ENCODE results near the gene CCRL2.

Gene CCRL2, protein sequence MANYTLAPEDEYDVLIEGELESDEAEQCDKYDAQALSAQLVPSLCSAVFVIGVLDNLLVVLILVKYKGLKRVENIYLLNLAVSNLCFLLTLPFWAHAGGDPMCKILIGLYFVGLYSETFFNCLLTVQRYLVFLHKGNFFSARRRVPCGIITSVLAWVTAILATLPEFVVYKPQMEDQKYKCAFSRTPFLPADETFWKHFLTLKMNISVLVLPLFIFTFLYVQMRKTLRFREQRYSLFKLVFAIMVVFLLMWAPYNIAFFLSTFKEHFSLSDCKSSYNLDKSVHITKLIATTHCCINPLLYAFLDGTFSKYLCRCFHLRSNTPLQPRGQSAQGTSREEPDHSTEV

DNA sequence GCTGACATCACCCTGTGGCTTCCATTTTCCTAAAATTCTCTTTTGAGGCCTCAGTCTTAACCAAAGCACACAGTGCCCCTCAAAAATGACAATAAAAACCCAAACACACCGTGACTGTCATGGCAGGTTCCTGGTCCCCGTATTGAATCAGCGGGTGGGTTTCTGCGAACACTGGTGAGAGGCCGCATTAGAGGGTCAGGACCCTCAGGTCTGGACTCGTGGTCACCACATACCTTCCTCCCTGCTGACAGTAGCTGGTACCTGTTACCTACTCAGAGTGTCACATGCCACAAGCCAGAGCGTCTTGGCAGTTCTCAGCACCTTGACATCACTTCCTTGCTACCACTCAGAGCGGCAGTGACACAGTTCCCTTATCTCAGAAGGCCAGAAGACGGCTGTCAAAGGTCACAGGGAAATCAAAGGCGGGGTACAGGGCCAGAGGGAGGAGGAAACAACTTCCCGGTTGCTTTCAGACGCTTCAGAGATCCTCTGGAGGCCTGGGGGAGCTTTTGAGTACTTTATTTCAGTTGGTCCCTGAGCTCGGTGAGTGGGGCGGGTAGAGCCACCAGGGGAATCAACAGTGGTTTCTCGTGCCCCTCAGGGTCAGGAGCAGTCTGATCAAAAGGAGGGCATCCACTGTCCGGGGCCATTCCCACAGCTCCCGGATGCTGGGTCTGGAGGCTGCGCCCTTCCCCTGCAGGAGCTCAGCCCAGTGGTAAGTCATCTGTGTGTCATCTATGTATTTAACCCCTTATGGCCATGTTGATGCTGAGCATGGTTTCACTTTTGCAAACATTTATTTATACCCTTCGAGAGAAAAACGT, at the start of gene CCRL2, which contains the start of gene CCR5AS:
Gene CCRL2, plus strand, starts transcription at position 472 of the 824 bp plus-strand sequence. CDS start 821 bp downstream, outside the sequence.
Gene CCR5AS, minus strand, starts transcription at position 279 of the 824 bp plus-strand sequence.
- peak; percentile 62 for DNase-seq

DNA sequence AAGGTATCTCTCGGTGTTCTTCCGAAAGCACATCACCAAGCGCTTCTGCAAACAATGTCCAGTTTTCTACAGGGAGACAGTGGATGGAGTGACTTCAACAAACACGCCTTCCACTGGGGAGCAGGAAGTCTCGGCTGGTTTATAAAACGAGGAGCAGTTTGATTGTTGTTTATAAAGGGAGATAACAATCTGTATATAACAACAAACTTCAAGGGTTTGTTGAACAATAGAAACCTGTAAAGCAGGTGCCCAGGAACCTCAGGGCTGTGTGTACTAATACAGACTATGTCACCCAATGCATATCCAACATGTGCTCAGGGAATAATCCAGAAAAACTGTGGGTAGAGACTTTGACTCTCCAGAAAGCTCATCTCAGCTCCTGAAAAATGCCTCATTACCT, 48.6 kb upstream of the CCRL2 start:
- DNase-seq, result no peak

DNA sequence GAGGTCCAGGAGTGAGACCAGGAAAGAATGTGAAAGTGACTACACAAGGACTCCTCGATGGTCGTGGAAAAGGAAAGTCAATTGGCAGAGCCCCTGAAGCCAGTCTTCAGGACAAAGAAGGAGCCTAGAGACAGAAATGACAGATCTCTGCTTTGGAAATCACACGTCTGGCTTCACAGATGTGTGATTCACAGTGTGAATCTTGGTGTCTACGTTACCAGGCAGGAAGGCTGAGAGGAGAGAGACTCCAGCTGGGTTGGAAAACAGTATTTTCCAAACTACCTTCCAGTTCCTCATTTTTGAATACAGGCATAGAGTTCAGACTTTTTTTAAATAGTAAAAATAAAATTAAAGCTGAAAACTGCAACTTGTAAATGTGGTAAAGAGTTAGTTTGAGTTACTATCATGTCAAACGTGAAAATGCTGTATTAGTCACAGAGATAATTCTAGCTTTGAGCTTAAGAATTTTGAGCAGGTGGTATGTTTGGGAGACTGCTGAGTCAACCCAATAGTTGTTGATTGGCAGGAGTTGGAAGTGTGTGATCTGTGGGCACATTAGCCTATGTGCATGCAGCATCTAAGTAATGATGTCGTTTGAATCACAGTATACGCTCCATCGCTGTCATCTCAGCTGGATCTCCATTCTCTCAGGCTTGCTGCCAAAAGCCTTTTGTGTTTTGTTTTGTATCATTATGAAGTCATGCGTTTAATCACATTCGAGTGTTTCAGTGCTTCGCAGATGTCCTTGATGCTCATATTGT, 47.1 kb upstream of the CCRL2 start:
- DNase-seq, result no peak

DNA sequence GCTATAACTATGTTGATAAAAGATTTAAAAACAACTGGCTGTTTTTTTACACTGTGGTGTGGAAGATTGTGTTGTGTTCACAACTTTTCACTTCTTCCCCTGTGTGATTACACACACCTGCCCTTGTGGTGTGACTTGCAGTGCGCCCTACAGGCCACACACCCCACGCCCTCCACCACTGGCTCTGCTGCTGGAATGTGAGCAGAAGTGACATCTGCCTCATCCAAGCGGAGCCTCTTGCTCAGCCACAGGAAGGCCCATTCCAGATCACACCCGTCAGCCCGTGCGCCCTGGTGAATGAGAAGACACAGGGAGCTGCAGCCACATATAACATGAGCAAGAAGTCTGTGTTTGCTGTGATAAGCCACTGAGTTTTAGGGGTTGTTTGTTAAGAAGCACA, 46.2 kb upstream of the CCRL2 start:
- DNase-seq, result no peak

DNA sequence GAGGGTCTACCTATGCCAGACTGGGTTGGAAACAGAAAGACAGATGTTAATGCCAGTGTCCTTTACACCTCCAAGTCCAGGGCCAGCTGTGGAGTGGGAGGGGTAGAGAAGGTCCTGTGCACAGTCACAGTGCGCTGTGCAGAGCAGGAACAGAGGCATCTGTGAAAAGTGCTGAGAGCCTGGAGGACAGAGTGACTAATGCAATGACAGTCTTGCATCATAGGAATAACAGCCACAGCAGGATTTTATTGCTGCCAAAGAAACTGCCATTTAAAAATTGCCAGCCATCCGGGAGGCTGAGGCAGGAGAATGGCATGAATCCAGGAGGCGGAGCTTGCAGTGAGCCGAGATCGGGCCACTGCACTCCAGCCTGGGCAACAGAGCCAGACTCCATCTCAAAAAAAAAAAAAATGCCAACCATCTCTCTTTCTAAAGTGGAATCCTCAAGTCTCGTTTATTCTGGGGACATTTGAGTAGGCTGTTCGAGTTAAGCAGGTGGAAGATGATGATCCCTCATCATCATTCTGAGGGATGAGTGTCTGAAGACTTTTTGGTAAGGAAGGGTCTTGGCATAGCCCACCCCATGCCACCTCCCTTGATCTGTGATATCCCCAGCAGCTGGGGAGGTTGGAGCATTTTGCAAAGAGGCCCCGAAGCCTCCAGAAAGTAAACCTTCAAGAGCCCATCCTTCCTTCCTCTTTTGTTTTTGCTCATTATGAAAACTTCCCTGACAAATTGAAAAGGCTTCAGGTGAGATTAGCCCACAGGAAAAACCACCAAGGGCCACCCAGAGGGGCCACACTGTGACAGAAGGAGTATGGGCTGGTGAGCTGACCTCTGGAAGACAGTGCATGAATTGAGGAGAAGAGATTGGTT, 45.4 kb upstream of the CCRL2 start:
- DNase-seq, result no peak

DNA sequence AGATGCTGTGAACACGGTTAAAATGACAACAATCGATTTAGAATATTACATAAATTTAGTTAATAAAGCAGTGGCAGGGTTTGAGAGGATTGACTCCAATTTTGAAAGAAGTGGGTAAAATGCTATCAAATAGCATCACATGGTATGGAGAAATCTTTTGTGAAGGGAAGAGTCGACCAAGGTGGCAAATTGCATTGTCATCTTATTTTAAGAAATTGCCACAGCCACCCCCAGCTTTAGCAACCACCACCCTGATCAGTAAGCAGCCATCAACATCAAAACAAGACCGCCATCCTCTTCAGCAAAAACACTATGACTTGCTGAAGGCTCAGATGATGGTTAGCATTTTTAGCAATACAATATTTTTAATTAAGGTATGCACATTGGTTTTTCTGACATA, 42.0 kb upstream of the CCRL2 start:
- DNase-seq, result no peak

DNA sequence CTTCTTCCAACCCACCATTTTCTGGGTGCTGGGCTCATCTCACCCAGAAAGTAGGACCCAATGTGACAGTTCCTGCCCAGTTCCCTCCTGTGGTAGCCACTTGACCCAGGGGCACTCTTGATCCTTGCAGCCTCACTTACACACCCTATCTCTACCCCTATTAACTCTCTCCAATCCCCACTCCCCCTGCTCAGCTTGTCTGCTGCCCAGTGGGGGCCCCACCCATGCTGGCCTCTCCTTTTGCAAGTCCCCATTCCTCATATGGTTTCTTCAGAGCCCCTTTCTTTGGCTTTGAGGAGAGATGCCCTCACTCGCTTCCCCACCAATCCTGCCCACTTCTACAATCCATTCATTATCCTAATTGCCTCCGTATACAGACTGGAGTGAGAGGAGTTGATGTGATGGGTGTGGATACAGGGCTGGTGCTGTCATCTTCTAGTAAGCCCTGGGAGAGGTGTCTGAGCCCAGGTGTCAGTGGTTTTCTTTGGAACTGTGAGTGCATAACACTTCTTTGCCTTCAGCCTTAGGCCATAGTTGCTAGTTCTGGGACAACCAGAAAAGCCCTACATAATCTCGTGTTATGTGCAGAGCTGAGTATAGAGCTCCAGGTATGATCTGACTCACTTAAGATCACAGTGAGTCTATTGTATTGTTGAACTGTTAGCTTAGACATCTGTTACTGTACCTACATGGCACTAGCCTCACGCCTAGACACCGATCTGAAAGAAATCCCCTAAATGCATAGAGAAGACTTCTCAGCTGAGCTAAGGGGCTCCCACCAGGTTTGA, 41.1 kb upstream of the CCRL2 start:
- no peak for DNase-seq

DNA sequence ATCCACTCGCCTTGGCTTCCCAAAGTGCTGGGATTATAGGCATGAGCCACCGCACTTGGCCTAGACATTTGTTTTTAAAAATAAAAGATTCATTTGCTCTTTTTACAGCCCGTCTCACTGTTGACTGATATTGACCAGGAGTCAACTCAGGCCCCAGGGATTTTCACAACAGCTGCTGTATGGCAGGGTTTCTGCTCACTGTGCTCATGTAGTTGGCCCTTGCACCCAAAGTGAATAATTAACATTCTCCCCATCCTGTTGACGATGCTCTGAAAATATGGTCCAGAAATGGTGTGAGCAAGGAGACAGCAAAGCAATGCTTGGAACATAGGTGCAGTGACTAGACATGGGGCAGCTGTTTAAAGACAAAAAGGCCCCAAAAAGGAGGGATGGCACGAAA, 39.2 kb upstream of the CCRL2 start:
- no peak for DNase-seq

DNA sequence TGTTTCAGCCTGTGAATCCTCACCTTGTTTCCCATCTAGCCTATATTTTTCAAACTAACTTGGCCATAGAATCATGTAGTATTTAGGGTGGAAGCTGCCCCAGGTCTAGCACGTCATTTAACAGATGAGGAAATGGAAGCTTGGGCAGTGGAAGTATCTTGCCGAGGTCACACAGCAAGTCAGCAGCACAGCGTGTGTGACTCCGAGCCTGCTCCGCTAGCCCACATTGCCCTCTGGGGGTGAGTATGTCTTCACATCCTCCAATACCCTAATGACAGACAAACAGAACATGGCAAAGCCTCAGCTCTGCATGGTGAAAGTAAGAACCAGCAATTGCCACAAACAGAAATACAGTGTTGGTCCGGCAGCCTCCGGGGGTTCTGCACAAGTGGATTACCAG, 38.5 kb upstream of the CCRL2 start:
- DNase-seq, result peak; percentile 51

DNA sequence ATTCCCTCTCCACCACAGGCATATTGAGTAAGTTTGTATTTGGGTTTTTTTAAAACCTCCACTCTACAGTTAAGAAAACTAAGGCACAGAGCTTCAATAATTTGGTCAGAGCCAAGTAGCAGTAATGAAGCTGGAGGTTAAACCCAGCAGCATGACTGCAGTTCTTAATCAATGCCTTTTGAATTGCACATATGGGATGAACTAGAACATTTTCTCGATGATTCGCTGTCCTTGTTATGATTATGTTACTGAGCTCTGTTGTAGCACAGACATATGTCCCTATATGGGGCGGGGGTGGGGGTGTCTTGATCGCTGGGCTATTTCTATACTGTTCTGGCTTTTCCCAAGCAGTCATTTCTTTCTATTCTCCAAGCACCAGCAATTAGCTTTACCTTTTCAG, 37.9 kb upstream of the CCRL2 start:
- DNase-seq, result no peak

DNA sequence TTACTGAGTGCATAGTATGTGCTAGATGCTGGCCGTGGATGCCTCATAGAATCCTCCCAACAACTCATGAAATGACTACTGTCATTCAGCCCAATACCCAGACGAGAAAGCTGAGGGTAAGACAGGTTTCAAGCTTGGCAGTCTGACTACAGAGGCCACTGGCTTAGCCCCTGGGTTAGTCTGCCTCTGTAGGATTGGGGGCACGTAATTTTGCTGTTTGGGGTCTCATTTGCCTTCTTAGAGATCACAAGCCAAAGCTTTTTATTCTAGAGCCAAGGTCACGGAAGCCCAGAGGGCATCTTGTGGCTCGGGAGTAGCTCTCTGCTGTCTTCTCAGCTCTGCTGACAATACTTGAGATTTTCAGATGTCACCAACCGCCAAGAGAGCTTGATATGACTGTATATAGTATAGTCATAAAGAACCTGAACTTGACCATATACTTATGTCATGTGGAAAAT, 37.4 kb upstream of the CCRL2 start:
- DNase-seq, result no peak

DNA sequence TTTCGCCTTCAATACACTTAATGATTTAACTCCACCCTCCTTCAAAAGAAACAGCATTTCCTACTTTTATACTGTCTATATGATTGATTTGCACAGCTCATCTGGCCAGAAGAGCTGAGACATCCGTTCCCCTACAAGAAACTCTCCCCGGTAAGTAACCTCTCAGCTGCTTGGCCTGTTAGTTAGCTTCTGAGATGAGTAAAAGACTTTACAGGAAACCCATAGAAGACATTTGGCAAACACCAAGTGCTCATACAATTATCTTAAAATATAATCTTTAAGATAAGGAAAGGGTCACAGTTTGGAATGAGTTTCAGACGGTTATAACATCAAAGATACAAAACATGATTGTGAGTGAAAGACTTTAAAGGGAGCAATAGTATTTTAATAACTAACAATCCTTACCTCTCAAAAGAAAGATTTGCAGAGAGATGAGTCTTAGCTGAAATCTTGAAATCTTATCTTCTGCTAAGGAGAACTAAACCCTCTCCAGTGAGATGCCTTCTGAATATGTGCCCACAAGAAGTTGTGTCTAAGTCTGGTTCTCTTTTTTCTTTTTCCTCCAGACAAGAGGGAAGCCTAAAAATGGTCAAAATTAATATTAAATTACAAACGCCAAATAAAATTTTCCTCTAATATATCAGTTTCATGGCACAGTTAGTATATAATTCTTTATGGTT, 36.1 kb upstream of the CCRL2 start, which contains the start of gene CCR5:
Gene CCR5, plus strand, starts transcription at position 108 of the 680 bp plus-strand sequence. CDS start 1,957 bp downstream, outside the sequence.
- DNase-seq, result no peak

DNA sequence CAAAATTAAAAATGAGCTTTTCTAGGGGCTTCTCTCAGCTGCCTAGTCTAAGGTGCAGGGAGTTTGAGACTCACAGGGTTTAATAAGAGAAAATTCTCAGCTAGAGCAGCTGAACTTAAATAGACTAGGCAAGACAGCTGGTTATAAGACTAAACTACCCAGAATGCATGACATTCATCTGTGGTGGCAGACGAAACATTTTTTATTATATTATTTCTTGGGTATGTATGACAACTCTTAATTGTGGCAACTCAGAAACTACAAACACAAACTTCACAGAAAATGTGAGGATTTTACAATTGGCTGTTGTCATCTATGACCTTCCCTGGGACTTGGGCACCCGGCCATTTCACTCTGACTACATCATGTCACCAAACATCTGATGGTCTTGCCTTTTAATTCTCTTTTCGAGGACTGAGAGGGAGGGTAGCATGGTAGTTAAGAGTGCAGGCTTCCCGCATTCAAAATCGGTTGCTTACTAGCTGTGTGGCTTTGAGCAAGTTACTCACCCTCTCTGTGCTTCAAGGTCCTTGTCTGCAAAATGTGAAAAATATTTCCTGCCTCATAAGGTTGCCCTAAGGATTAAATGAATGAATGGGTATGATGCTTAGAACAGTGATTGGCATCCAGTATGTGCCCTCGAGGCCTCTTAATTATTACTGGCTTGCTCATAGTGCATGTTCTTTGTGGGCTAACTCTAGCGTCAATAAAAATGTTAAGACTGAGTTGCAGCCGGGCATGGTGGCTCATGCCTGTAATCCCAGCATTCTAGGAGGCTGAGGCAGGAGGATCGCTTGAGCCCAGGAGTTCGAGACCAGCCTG, 35.3 kb upstream of the CCRL2 start:
- no peak for DNase-seq

DNA sequence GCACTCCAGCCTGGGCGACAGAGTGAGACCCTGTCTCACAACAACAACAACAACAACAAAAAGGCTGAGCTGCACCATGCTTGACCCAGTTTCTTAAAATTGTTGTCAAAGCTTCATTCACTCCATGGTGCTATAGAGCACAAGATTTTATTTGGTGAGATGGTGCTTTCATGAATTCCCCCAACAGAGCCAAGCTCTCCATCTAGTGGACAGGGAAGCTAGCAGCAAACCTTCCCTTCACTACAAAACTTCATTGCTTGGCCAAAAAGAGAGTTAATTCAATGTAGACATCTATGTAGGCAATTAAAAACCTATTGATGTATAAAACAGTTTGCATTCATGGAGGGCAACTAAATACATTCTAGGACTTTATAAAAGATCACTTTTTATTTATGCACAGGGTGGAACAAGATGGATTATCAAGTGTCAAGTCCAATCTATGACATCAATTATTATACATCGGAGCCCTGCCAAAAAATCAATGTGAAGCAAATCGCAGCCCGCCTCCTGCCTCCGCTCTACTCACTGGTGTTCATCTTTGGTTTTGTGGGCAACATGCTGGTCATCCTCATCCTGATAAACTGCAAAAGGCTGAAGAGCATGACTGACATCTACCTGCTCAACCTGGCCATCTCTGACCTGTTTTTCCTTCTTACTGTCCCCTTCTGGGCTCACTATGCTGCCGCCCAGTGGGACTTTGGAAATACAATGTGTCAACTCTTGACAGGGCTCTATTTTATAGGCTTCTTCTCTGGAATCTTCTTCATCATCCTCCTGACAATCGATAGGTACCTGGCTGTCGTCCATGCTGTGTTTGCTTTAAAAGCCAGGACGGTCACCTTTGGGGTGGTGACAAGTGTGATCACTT, 34.3 kb upstream of the CCRL2 start:
- DNase-seq, result no peak

DNA sequence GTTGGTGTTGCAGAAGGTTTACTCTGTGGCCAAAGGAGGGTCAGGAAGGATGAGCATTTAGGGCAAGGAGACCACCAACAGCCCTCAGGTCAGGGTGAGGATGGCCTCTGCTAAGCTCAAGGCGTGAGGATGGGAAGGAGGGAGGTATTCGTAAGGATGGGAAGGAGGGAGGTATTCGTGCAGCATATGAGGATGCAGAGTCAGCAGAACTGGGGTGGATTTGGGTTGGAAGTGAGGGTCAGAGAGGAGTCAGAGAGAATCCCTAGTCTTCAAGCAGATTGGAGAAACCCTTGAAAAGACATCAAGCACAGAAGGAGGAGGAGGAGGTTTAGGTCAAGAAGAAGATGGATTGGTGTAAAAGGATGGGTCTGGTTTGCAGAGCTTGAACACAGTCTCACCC, 32.3 kb upstream of the CCRL2 start:
- no peak for DNase-seq

DNA sequence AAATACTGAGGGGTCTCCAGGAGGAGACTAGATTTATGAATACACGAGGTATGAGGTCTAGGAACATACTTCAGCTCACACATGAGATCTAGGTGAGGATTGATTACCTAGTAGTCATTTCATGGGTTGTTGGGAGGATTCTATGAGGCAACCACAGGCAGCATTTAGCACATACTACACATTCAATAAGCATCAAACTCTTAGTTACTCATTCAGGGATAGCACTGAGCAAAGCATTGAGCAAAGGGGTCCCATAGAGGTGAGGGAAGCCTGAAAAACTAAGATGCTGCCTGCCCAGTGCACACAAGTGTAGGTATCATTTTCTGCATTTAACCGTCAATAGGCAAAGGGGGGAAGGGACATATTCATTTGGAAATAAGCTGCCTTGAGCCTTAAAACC, 31.8 kb upstream of the CCRL2 start:
- no peak for DNase-seq

DNA sequence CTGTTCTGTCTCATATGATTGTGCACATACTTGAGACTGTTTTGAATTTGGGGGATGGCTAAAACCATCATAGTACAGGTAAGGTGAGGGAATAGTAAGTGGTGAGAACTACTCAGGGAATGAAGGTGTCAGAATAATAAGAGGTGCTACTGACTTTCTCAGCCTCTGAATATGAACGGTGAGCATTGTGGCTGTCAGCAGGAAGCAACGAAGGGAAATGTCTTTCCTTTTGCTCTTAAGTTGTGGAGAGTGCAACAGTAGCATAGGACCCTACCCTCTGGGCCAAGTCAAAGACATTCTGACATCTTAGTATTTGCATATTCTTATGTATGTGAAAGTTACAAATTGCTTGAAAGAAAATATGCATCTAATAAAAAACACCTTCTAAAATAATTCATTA, 31.2 kb upstream of the CCRL2 start:
- no peak for DNase-seq

DNA sequence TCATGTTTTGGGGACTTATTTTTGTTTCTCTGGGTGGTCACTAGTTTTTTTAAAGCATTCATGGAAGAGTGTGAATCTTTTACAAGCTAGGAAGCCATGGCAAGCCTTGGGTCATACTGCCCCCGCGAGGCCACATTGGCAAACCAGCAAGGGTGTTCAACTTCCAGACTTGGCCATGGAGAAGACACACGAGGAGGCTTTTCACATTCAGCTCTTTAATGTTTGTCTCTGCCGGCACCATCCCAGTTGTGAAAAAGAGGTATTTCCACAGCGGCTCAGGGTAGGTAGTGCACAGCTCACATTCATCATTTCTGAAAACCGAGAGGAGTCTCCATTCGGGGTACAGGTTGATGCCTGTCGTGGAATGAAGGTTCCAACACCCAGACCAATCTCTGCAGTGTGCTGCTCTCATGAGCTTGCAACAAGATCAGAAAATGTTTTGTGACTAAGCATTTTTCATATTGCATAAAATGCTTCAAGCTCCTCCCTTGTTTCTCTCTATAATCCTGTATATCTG, 28.6 kb upstream of the CCRL2 start:
- peak; percentile 71 for DNase-seq

Data from femur (tissue), 1 donor.